ENCODE results near the gene KCNMB4.
"Not testable (repeated sequence)": the region's sequence is repeated elsewhere in the genome, so short reads cannot be mapped to it uniquely, and the experiment has no call there.

The KCNMB4 gene

GRCh38 chr12:70372881-70373280, 6.8 kb downstream of the KCNMB4 start:
- DNase-seq (ENCODE audit: low spot score) = no peak

- no peak for DNase-seq (ENCODE audit: low spot score)
Observed at GRCh38 chr12:70379846-70380245, 13.8 kb downstream of the KCNMB4 start.

GRCh38 chr12:70383484-70383883, 17.4 kb downstream of the KCNMB4 start:
- no peak for DNase-seq (ENCODE audit: low spot score)

- DNase-seq (ENCODE audit: low spot score) = no peak
Observed at GRCh38 chr12:70383886-70384285, 17.8 kb downstream of the KCNMB4 start.

- no peak for DNase-seq (ENCODE audit: low spot score)
Observed at GRCh38 chr12:70386771-70387170, 20.7 kb downstream of the KCNMB4 start.

GRCh38 chr12:70389678-70390077, 23.6 kb downstream of the KCNMB4 start:
- no peak for DNase-seq (ENCODE audit: low spot score)

- not testable (repeated sequence) for DNase-seq (ENCODE audit: low spot score)
Observed at GRCh38 chr12:70392631-70393030, 26.5 kb downstream of the KCNMB4 start.

GRCh38 chr12:70393787-70394499, 27.9 kb downstream of the KCNMB4 start:
- no peak for DNase-seq (ENCODE audit: low spot score)

- DNase-seq (ENCODE audit: low spot score) = no peak
Observed at GRCh38 chr12:70398002-70398401, 31.9 kb downstream of the KCNMB4 start.

- DNase-seq (ENCODE audit: low spot score) = no peak
Observed at GRCh38 chr12:70398862-70399261, 32.8 kb downstream of the KCNMB4 start.

- DNase-seq (ENCODE audit: low spot score) = no peak
Observed at GRCh38 chr12:70399311-70399710, 33.2 kb downstream of the KCNMB4 start.

- DNase-seq (ENCODE audit: low spot score) = no peak
Observed at GRCh38 chr12:70400124-70400523, 34.0 kb downstream of the KCNMB4 start.

- DNase-seq (ENCODE audit: low spot score) = no peak
Observed at GRCh38 chr12:70402597-70402996, 36.5 kb downstream of the KCNMB4 start.

- no peak for DNase-seq (ENCODE audit: low spot score)
Observed at GRCh38 chr12:70403826-70404225, 37.7 kb downstream of the KCNMB4 start.

- no peak for DNase-seq (ENCODE audit: low spot score)
Observed at GRCh38 chr12:70408004-70408790, 42.1 kb downstream of the KCNMB4 start.

- DNase-seq (ENCODE audit: low spot score) = no peak
Observed at GRCh38 chr12:70415987-70416386, 49.9 kb downstream of the KCNMB4 start.

- no peak for DNase-seq (ENCODE audit: low spot score)
Observed at GRCh38 chr12:70417121-70417520, 51.0 kb downstream of the KCNMB4 start.

GRCh38 chr12:70418101-70418500, 52.0 kb downstream of the KCNMB4 start:
- DNase-seq (ENCODE audit: low spot score) = no peak

GRCh38 chr12:70422631-70423030, 56.5 kb downstream of the KCNMB4 start:
- no peak for DNase-seq (ENCODE audit: low spot score)

- DNase-seq (ENCODE audit: low spot score) = no peak
Observed at GRCh38 chr12:70426620-70427019, 60.5 kb downstream of the KCNMB4 start.

- DNase-seq (ENCODE audit: low spot score) = no peak
Observed at GRCh38 chr12:70427611-70428010, 61.5 kb downstream of the KCNMB4 start.

GRCh38 chr12:70430400-70430799, 64.3 kb downstream of the KCNMB4 start:
- DNase-seq (ENCODE audit: low spot score) = no peak

GRCh38 chr12:70436836-70437235, 70.7 kb downstream of the KCNMB4 start:
- no peak for DNase-seq (ENCODE audit: low spot score)
